ENCODE results near the gene RERE. TPM values are rescaled to one million over a fixed set of nuclear protein-coding genes. Genes with fewer than 3 reads are reported as not detected.

The RERE gene
- total RNA-seq, 1 experiment from 2014 or later = 55.2 TPM

GRCh38 chr1:8752411-8752810, 65.0 kb downstream of the RERE start:
- H3K9me2 ChIP-seq (replicated peaks; ENCODE audit: insufficient read depth, low read length) = no peaks in the 10 kb centered on the region
- H4K20me1 ChIP-seq (ENCODE audit: insufficient read depth, low read depth, low read length) = peaks cover 33% of the 10 kb centered on the region
- no peak overlapping the region for H3K9ac ChIP-seq (ENCODE audit: low read length)
- no peaks in the 10 kb centered on the region for H3K27me3 ChIP-seq (ENCODE audit: low read length)
- H3K79me2 ChIP-seq (ENCODE audit: low read length) = no peaks in the 10 kb centered on the region
- H3K4me1 ChIP-seq (ENCODE audit: low read length) = no peaks in the 10 kb centered on the region
- no peak overlapping the region for H2AFZ ChIP-seq (ENCODE audit: low read length)
- H3K36me3 ChIP-seq (ENCODE audit: insufficient read depth, low read length) = no peaks in the 10 kb centered on the region
- no peaks in the 10 kb centered on the region for H3K9me3 ChIP-seq (ENCODE audit: low read length)
- no peak overlapping the region for H3K4me2 ChIP-seq (ENCODE audit: low read depth, low read length, poor library complexity, severe bottlenecking)
- H3K27ac ChIP-seq (ENCODE audit: low read length) = no peak overlapping the region
- no peak for DNase-seq
- H3K4me3 ChIP-seq (ENCODE audit: low read length) = no peak overlapping the region

- Histone ChIP-seq H3K4me1 (ENCODE audit: low read length) (no peaks in the 10 kb centered on the region), H3K36me3 (ENCODE audit: insufficient read depth, low read length) (no peaks in the 10 kb centered on the region), H3K9me2 (replicated peaks; ENCODE audit: insufficient read depth, low read length) (no peaks in the 10 kb centered on the region), H3K4me2 (ENCODE audit: low read depth, low read length, poor library complexity, severe bottlenecking) (no peak overlapping the region), H3K27me3 (ENCODE audit: low read length) (no peaks in the 10 kb centered on the region), H3K79me2 (ENCODE audit: low read length) (no peaks in the 10 kb centered on the region), H3K9ac (ENCODE audit: low read length) (no peak overlapping the region), H3K27ac (ENCODE audit: low read length) (no peak overlapping the region), H2AFZ (ENCODE audit: low read length) (no peak overlapping the region), H3K9me3 (ENCODE audit: low read length) (no peaks in the 10 kb centered on the region), H4K20me1 (ENCODE audit: insufficient read depth, low read depth, low read length) (peaks cover 33% of the 10 kb centered on the region), H3K4me3 (ENCODE audit: low read length) (no peak overlapping the region)
- no peak for DNase-seq
These were observed 65.5 kb downstream of the RERE start for GRCh38 chr1:8751984-8752383.

GRCh38 chr1:8747879-8748825, 69.3 kb downstream of the RERE start:
- no peaks in the 10 kb centered on the region for H3K9me3 ChIP-seq (ENCODE audit: low read length)
- no peaks in the 10 kb centered on the region for H3K9me2 ChIP-seq (replicated peaks; ENCODE audit: insufficient read depth, low read length)
- H3K4me1 ChIP-seq (ENCODE audit: low read length) = no peaks in the 10 kb centered on the region
- H3K36me3 ChIP-seq (ENCODE audit: insufficient read depth, low read length) = no peaks in the 10 kb centered on the region
- H3K4me2 ChIP-seq (ENCODE audit: low read depth, low read length, poor library complexity, severe bottlenecking) = no peak overlapping the region
- DNase-seq = no peak
- H3K27me3 ChIP-seq (ENCODE audit: low read length) = no peaks in the 10 kb centered on the region
- H3K27ac ChIP-seq (ENCODE audit: low read length) = no peak overlapping the region
- H3K79me2 ChIP-seq (ENCODE audit: low read length) = no peaks in the 10 kb centered on the region
- H2AFZ ChIP-seq (ENCODE audit: low read length) = no peak overlapping the region
- H4K20me1 ChIP-seq (ENCODE audit: insufficient read depth, low read depth, low read length) = peaks cover 29% of the 10 kb centered on the region
- no peak overlapping the region for H3K4me3 ChIP-seq (ENCODE audit: low read length)
- H3K9ac ChIP-seq (ENCODE audit: low read length) = no peak overlapping the region

- H3K79me2 ChIP-seq (ENCODE audit: low read length) = no peaks in the 10 kb centered on the region
- no peaks in the 10 kb centered on the region for H3K36me3 ChIP-seq (ENCODE audit: insufficient read depth, low read length)
- no peak for DNase-seq
- no peak overlapping the region for H3K9ac ChIP-seq (ENCODE audit: low read length)
- H3K4me3 ChIP-seq (ENCODE audit: low read length) = no peak overlapping the region
- H2AFZ ChIP-seq (ENCODE audit: low read length) = no peak overlapping the region
- H4K20me1 ChIP-seq (ENCODE audit: insufficient read depth, low read depth, low read length) = peaks cover 24% of the 10 kb centered on the region
- no peak overlapping the region for H3K27ac ChIP-seq (ENCODE audit: low read length)
- peaks cover 3% of the 10 kb centered on the region for H3K4me1 ChIP-seq (ENCODE audit: low read length)
- no peak overlapping the region for H3K4me2 ChIP-seq (ENCODE audit: low read depth, low read length, poor library complexity, severe bottlenecking)
- H3K9me3 ChIP-seq (ENCODE audit: low read length) = no peaks in the 10 kb centered on the region
- H3K27me3 ChIP-seq (ENCODE audit: low read length) = no peaks in the 10 kb centered on the region
- no peaks in the 10 kb centered on the region for H3K9me2 ChIP-seq (replicated peaks; ENCODE audit: insufficient read depth, low read length)
These were observed 70.9 kb downstream of the RERE start for GRCh38 chr1:8746554-8746953.

GRCh38 chr1:8745749-8746390, 71.6 kb downstream of the RERE start:
- DNase-seq = no peak
- H4K20me1 ChIP-seq (ENCODE audit: insufficient read depth, low read depth, low read length) = peaks cover 22% of the 10 kb centered on the region
- no peaks in the 10 kb centered on the region for H3K9me3 ChIP-seq (ENCODE audit: low read length)
- no peaks in the 10 kb centered on the region for H3K27me3 ChIP-seq (ENCODE audit: low read length)
- no peaks in the 10 kb centered on the region for H3K9me2 ChIP-seq (replicated peaks; ENCODE audit: insufficient read depth, low read length)
- H3K4me3 ChIP-seq (ENCODE audit: low read length) = no peak overlapping the region
- H3K79me2 ChIP-seq (ENCODE audit: low read length) = no peaks in the 10 kb centered on the region
- no peak overlapping the region for H3K9ac ChIP-seq (ENCODE audit: low read length)
- H3K4me1 ChIP-seq (ENCODE audit: low read length) = peaks cover 3% of the 10 kb centered on the region
- no peak overlapping the region for H3K4me2 ChIP-seq (ENCODE audit: low read depth, low read length, poor library complexity, severe bottlenecking)
- H2AFZ ChIP-seq (ENCODE audit: low read length) = no peak overlapping the region
- no peaks in the 10 kb centered on the region for H3K36me3 ChIP-seq (ENCODE audit: insufficient read depth, low read length)
- H3K27ac ChIP-seq (ENCODE audit: low read length) = no peak overlapping the region

GRCh38 chr1:8745346-8745745, 72.1 kb downstream of the RERE start:
- Histone ChIP-seq H3K9me2 (replicated peaks; ENCODE audit: insufficient read depth, low read length) (no peaks in the 10 kb centered on the region), H3K27me3 (ENCODE audit: low read length) (no peaks in the 10 kb centered on the region), H3K27ac (ENCODE audit: low read length) (no peak overlapping the region), H3K9ac (ENCODE audit: low read length) (no peak overlapping the region), H3K4me2 (ENCODE audit: low read depth, low read length, poor library complexity, severe bottlenecking) (no peak overlapping the region), H4K20me1 (ENCODE audit: insufficient read depth, low read depth, low read length) (peaks cover 21% of the 10 kb centered on the region), H3K79me2 (ENCODE audit: low read length) (no peaks in the 10 kb centered on the region), H2AFZ (ENCODE audit: low read length) (no peak overlapping the region), H3K9me3 (ENCODE audit: low read length) (no peaks in the 10 kb centered on the region), H3K4me1 (ENCODE audit: low read length) (peaks cover 3% of the 10 kb centered on the region), H3K36me3 (ENCODE audit: insufficient read depth, low read length) (no peaks in the 10 kb centered on the region), H3K4me3 (ENCODE audit: low read length) (no peak overlapping the region)
- DNase-seq = no peak

GRCh38 chr1:8742022-8742924, 75.2 kb downstream of the RERE start:
- Histone ChIP-seq H3K9ac (ENCODE audit: low read length) (no peak overlapping the region), H3K27me3 (ENCODE audit: low read length) (peaks cover 3% of the 10 kb centered on the region; the same call in 1 of the 2 replicates), H3K9me3 (ENCODE audit: low read length) (peaks cover 10% of the 10 kb centered on the region), H3K79me2 (ENCODE audit: low read length) (no peaks in the 10 kb centered on the region), H3K4me3 (ENCODE audit: low read length) (no peak overlapping the region), H4K20me1 (ENCODE audit: insufficient read depth, low read depth, low read length) (peaks cover 17% of the 10 kb centered on the region), H2AFZ (ENCODE audit: low read length) (no peak overlapping the region), H3K9me2 (replicated peaks; ENCODE audit: insufficient read depth, low read length) (no peaks in the 10 kb centered on the region), H3K4me1 (ENCODE audit: low read length) (peaks cover 3% of the 10 kb centered on the region), H3K27ac (ENCODE audit: low read length) (no peak overlapping the region), H3K36me3 (ENCODE audit: insufficient read depth, low read length) (no peaks in the 10 kb centered on the region), H3K4me2 (ENCODE audit: low read depth, low read length, poor library complexity, severe bottlenecking) (no peak overlapping the region)
- no peak for DNase-seq

Measured in Karpas-422 (cell line).